Fibroblast of lung (primary cell): ENCODE measurements around the gene SEPTIN2. TPM values are rescaled to one million over a fixed set of nuclear protein-coding genes. Genes with fewer than 3 reads are reported as not detected.

Experiments used
- DNase-seq, 2 donors: peaks; one replicate each; pipeline versions ENCODE4 v3.0.0 to v3.0.0-alpha.2; 2010; ENCODE audit warnings: low read depth in 2 of 2
- H2AFZ ChIP-seq: 2 replicates; pipeline ENCODE4 v1.5.1; 2012; ENCODE audit warnings: low read length, control low read depth, inconsistent platforms
- H3K27ac ChIP-seq: 2 replicates; pipeline ENCODE4 v1.5.1; 2011; ENCODE audit warnings: low read length, control low read depth; ENCODE audit not compliant: insufficient read depth
- H3K27me3 ChIP-seq: 2 replicates; pipeline ENCODE4 v1.5.1; 2011; ENCODE audit warnings: mild to moderate bottlenecking, low read length; ENCODE audit not compliant: control insufficient read depth, insufficient read depth
- H3K36me3 ChIP-seq: 2 replicates; pipeline ENCODE4 v1.5.1; 2011; ENCODE audit warnings: low read length; ENCODE audit not compliant: control insufficient read depth, insufficient read depth
- H3K4me1 ChIP-seq: 2 replicates; pipeline ENCODE4 v1.5.1; 2011; ENCODE audit warnings: low read length; ENCODE audit not compliant: control insufficient read depth, insufficient read depth; ENCODE audit errors: extremely low read depth
- H3K4me2 ChIP-seq: 2 replicates; pipeline ENCODE4 v1.5.1; 2011; ENCODE audit warnings: low read length, control low read depth; ENCODE audit not compliant: insufficient read depth; ENCODE audit errors: extremely low read depth
- H3K4me3 ChIP-seq, 4 experiments: fragments of 200-600 bp in 1 of 4; sonication (generic) in 1 of 4; replicated peaks in 1 of 4; 2 replicates each; pipeline ENCODE4 v1.5.1; 2011 to 2016; ENCODE audit warnings: low read length in 4 of 4, low read depth in 3 of 4, mild to moderate bottlenecking in 3 of 4, control low read depth in 2 of 4, inconsistent platforms in 1 of 4, mixed read lengths in 1 of 4; ENCODE audit not compliant: insufficient read depth in 1 of 4; ENCODE audit errors: control extremely low read depth in 1 of 4
- H3K79me2 ChIP-seq: 2 replicates; pipeline ENCODE4 v1.5.1; 2012; ENCODE audit warnings: mild to moderate bottlenecking, low read length, inconsistent platforms; ENCODE audit not compliant: control insufficient read depth, insufficient read depth
- H3K9ac ChIP-seq: 2 replicates; pipeline ENCODE4 v1.5.1; 2011; ENCODE audit warnings: mild to moderate bottlenecking, low read length, control low read depth; ENCODE audit not compliant: insufficient read depth
- H3K9me3 ChIP-seq: 2 replicates; pipeline ENCODE4 v1.5.1; 2012; ENCODE audit warnings: low read depth, low read length; ENCODE audit not compliant: control insufficient read depth, insufficient read depth
- H4K20me1 ChIP-seq: 2 replicates; pipeline ENCODE4 v1.5.1; 2011; ENCODE audit warnings: low read length; ENCODE audit not compliant: control insufficient read depth, insufficient read depth; ENCODE audit errors: extremely low read depth
- EZH2 ChIP-seq: IDR thresholded peaks from 2 replicates; pipeline ENCODE4 v1.5.1; 2012; ENCODE audit warnings: low read length, control low read depth, mild to moderate bottlenecking; ENCODE audit errors: missing control alignments
- polyA plus RNA-seq, 2 donors: library from polyadenylated mRNA; depleted of rRNA in 1 of 2; stranded (reverse) in 1 of 2; unstranded in 1 of 2; fragments of >200 nt; gene quantifications; 2 replicates each; pipeline ENCODE4 v1.2.1, GENCODE V29; 2011 to 2012; ENCODE audit warnings: missing spikeins in 1 of 2
- total RNA-seq: library from RNA; depleted of rRNA; stranded (reverse); fragments of >200 nt; gene quantifications from 2 replicates; pipeline ENCODE4 v1.2.1, GENCODE V29; 2014
- TF ChIP-seq, protein P1 (sequence below), 2 donors: IDR thresholded peaks in 1 of 2; conservative IDR thresholded peaks in 1 of 2; 1 replicate in 1 of 2; 2 replicates in 1 of 2; pipeline ENCODE4 v1.5.1; 2011 to 2012; ENCODE audit warnings: low read length in 2 of 2, control low read depth in 1 of 2, inconsistent platforms in 1 of 2, low read depth in 1 of 2, mild to moderate bottlenecking in 1 of 2

The SEPTIN2 gene
- total and polyA plus RNA-seq, 2 donors (not counting 1 experiment from before 2014, with no cell fraction given): 403 to 927 TPM

DNA sequence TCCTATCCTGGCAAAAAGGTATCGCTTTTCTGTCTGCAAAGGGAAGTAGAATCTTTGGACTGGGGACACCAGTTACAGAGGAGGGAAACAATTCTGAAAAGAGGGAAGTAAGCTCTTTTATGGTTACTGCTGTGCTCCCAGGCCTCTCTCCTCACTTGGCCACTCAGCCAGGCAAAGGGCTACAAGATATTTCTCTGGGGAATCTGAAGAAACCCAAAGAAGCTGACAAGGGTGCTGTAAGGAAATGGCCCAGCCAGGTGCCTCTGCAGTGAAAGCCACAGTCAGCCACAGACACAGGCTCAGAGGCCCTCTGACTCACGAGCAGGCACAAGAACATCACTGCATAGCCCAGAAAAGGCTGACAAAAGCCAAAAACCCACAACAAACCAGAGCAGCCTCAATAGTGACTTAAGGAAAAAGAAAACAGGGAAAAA lies 6.0 kb upstream of the SEPTIN2 start:
- H3K4me3 ChIP-seq: no peak overlapping the region
- TF ChIP-seq, protein P1, sequence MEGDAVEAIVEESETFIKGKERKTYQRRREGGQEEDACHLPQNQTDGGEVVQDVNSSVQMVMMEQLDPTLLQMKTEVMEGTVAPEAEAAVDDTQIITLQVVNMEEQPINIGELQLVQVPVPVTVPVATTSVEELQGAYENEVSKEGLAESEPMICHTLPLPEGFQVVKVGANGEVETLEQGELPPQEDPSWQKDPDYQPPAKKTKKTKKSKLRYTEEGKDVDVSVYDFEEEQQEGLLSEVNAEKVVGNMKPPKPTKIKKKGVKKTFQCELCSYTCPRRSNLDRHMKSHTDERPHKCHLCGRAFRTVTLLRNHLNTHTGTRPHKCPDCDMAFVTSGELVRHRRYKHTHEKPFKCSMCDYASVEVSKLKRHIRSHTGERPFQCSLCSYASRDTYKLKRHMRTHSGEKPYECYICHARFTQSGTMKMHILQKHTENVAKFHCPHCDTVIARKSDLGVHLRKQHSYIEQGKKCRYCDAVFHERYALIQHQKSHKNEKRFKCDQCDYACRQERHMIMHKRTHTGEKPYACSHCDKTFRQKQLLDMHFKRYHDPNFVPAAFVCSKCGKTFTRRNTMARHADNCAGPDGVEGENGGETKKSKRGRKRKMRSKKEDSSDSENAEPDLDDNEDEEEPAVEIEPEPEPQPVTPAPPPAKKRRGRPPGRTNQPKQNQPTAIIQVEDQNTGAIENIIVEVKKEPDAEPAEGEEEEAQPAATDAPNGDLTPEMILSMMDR (conservative IDR thresholded peaks at IDR 0.05 in 1 of 2, IDR thresholded peaks at IDR 0.05 in 1 of 2; ENCODE audit: low read depth in 1 of 2, low read length in 2 of 2): no peak
- no peak for TF ChIP-seq EZH2
- no peaks in the 10 kb centered on the region for H3K9me3 ChIP-seq
- no peak overlapping the region for H3K27ac ChIP-seq
- no peaks in the 10 kb centered on the region for H3K36me3 ChIP-seq
- H3K79me2 ChIP-seq: peaks cover 98% of the 10 kb centered on the region
- no peaks in the 10 kb centered on the region for H3K27me3 ChIP-seq
- no peak overlapping the region for H3K9ac ChIP-seq
- peaks cover 3% of the 10 kb centered on the region for H3K4me1 ChIP-seq
- peak; percentile 26 to 78 for DNase-seq
- H3K4me2 ChIP-seq: no peak overlapping the region
- no peak overlapping the region for H2AFZ ChIP-seq
- no peaks in the 10 kb centered on the region for H4K20me1 ChIP-seq

GRCh38 chr2:241310917-241311566 lies 4.7 kb upstream of the SEPTIN2 start:
- no peaks in the 10 kb centered on the region for H4K20me1 ChIP-seq
- no peak overlapping the region for H3K4me3 ChIP-seq
- no peak for TF ChIP-seq EZH2
- TF ChIP-seq, protein P1 (conservative IDR thresholded peaks at IDR 0.05 in 1 of 2, IDR thresholded peaks at IDR 0.05 in 1 of 2; ENCODE audit: low read depth in 1 of 2, low read length in 2 of 2): no peak
- H3K9me3 ChIP-seq: no peaks in the 10 kb centered on the region
- H3K4me1 ChIP-seq: peaks cover 3% of the 10 kb centered on the region
- H3K9ac ChIP-seq: no peak overlapping the region
- no peak overlapping the region for H3K27ac ChIP-seq
- no peak for DNase-seq
- no peaks in the 10 kb centered on the region for H3K27me3 ChIP-seq
- H3K4me2 ChIP-seq: no peak overlapping the region
- H3K79me2 ChIP-seq: peaks cover 89% of the 10 kb centered on the region
- H3K36me3 ChIP-seq: no peaks in the 10 kb centered on the region
- H2AFZ ChIP-seq: no peak overlapping the region

DNA sequence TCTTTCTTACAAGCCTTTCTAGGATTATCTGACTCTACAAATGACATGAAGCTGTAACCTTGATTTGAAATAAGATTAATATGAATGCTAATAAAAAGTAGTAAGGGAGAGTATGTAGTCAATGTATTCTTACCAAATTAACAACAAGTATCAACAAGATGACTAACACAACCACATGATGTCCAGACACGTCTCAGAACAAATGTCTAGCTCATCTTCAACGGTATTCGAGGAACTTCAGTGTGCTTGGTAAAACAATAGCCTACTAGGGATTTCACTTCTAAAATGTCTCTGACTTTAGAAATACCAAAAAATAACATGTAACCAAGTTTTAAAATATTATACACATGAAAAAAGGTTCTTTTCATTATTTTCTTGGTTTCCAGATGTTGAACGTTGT lies 3.6 kb upstream of the SEPTIN2 start:
- Histone ChIP-seq H4K20me1 (no peaks in the 10 kb centered on the region), H3K79me2 (peaks cover 90% of the 10 kb centered on the region), H3K27me3 (no peaks in the 10 kb centered on the region), H3K9me3 (no peaks in the 10 kb centered on the region), H3K36me3 (no peaks in the 10 kb centered on the region), H2AFZ (no peak overlapping the region), H3K4me2 (no peak overlapping the region), H3K27ac (no peak overlapping the region), H3K4me1 (peaks cover 3% of the 10 kb centered on the region), H3K9ac (no peak overlapping the region), H3K4me3 (no peak overlapping the region)
- DNase-seq: peak in 1 of 2 donors; percentile 61
- TF ChIP-seq EZH2: no peak
- TF ChIP-seq, protein P1 (conservative IDR thresholded peaks at IDR 0.05 in 1 of 2, IDR thresholded peaks at IDR 0.05 in 1 of 2; ENCODE audit: low read depth in 1 of 2, low read length in 2 of 2): no peak
